Measurements from ENCODE around the gene HSF2BP. TPM values are rescaled to one million over a fixed set of nuclear protein-coding genes. Genes with fewer than 3 reads are reported as not detected.
A peak's percentile ranks its signal among the peaks of the same experiment; 100 is the strongest.
"Not testable (repeated sequence)": the region's sequence is repeated elsewhere in the genome, so short reads cannot be mapped to it uniquely, and the experiment has no call there.

HSF2BP gene
- total RNA-seq, 2 donors from 2014 or later: 1.3 to 1.9 TPM

DNA sequence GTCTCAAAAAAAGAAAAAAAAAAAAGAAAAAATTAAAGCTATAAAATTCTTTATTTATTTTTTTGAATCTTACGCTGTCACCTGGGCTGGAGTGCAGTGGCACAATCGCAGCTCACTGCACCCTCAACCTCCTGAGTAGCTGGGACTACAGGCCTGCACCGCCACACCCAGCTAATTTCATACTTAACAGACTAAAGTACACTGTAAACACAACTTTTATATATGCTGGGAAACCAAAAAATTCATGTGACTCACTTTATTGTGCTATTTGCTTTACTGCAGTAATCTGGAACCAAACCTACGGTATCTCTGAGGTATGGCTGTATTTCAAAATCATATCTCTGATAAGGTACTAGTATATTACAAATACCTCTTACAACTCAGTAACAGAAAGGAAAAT, 40.3 kb downstream of the HSF2BP start:
- Mint-ChIP-seq H3K27ac (no peak overlapping the region), H3K36me3 (ENCODE audit: insufficient read depth in 2 of 2) (peaks cover 3 to 7% of the 10 kb centered on the region in 2 donors)

GRCh38 chr21:43616861-43617260, 42.4 kb downstream of the HSF2BP start:
- not testable (repeated sequence) for DNase-seq; H3K4me3 Mint-ChIP-seq; ATAC-seq (replicated peaks in 1 of 2); H3K27me3 Mint-ChIP-seq (ENCODE audit: low read depth); H3K9me3 Mint-ChIP-seq; H3K36me3 Mint-ChIP-seq (ENCODE audit: insufficient read depth in 2 of 2); H3K27ac Mint-ChIP-seq
- H3K4me1 Mint-ChIP-seq (ENCODE audit: low read depth): peaks cover 11% of the 10 kb centered on the region

More for the DNA sequence above, 40.3 kb downstream of the HSF2BP start:
- no peak overlapping the region for H3K4me3 Mint-ChIP-seq
- peaks cover 3 to 6% of the 10 kb centered on the region in 2 donors for H3K9me3 Mint-ChIP-seq
- peaks cover 2% of the 10 kb centered on the region for H3K4me1 Mint-ChIP-seq (ENCODE audit: low read depth)
- DNase-seq (no peak), ATAC-seq (replicated peaks in 1 of 2) (no peak)
- no peaks in the 10 kb centered on the region for H3K27me3 Mint-ChIP-seq (ENCODE audit: low read depth)

DNA sequence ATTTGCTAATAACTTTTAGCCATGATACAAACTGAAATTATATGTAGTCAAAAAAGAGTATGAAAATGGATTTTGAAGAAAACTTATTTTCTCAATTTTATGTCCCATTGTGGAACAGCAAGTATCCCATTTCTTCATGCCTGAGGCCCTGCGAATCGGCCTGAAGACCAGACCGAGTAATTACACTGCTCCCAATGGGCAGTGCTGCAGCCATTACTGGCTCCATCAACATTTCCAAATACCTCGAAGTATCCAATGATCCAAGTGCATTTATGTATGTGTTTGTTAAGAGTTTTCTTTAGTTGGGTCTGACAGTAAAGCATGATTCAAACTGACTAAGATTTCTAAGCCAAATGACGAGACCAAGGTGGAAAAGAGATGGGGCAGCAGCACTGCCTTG, 44.4 kb downstream of the HSF2BP start:
- H3K4me3 Mint-ChIP-seq: no peak overlapping the region
- ATAC-seq (replicated peaks in 1 of 2) (no peak), DNase-seq (no peak)
- H3K36me3 Mint-ChIP-seq (ENCODE audit: insufficient read depth in 2 of 2): peaks cover 0 to under 1% of the 10 kb centered on the region in 2 donors
- H3K4me1 Mint-ChIP-seq (ENCODE audit: low read depth): peaks cover 11% of the 10 kb centered on the region
- no peak overlapping the region for H3K27ac Mint-ChIP-seq
- H3K27me3 Mint-ChIP-seq (ENCODE audit: low read depth): no peaks in the 10 kb centered on the region
- H3K9me3 Mint-ChIP-seq: peaks cover 0 to under 1% of the 10 kb centered on the region in 2 donors

DNA sequence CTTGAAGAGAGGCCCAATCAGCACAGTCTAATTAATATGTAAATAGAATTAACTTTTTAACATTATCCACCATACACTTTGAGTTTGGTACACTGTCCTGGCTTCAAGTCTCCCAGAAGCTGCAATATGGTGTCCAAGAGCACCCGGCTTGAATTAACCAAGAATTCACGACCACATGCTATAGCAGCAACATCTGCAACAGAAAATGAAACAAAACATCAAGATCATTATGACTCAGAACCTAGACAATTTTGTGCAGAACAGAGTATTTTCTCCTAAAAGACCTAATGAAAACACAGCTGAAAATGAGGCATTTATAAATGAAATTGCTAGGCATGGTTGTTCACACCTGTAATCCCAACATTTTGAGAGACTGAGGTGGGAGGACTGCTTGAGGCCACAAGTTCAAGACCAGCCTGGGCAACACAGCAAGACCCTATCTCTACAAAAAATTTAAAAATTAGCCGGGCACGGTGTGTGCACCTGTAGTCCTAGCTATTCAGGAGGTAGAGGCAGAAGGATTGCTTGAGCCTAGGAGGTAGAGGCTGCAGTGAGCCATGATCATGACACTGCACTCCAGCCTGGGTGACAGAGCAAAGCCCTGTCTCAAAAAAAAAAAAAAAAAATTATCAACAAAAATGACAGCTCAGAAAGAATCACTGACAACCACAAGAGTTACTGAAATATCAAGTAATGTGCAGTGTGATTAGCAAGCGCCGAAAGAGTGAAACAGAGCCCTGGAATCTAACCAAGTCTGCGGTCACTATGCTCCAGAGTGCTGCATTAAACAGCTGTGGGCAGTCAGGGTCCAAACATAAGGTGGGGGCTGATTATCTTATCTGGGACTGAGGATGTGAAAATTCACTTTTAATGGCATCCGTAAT, 45.3 kb downstream of the HSF2BP start:
- no peak overlapping the region for H3K4me3 Mint-ChIP-seq
- H3K36me3 Mint-ChIP-seq (ENCODE audit: insufficient read depth in 2 of 2): no peaks in the 10 kb centered on the region
- no peak for DNase-seq
- H3K27ac Mint-ChIP-seq: peak overlapping the region; percentile 46
- H3K4me1 Mint-ChIP-seq (ENCODE audit: low read depth): peaks cover 11% of the 10 kb centered on the region
- H3K9me3 Mint-ChIP-seq: no peaks in the 10 kb centered on the region
- peak; percentile 32 to 52 for ATAC-seq (replicated peaks in 1 of 2)
- no peaks in the 10 kb centered on the region for H3K27me3 Mint-ChIP-seq (ENCODE audit: low read depth)

- no peaks in the 10 kb centered on the region for H3K27me3 Mint-ChIP-seq (ENCODE audit: low read depth)
- H3K4me1 Mint-ChIP-seq (ENCODE audit: low read depth): peaks cover 11% of the 10 kb centered on the region
- no peak overlapping the region for H3K4me3 Mint-ChIP-seq
- DNase-seq: peak in 1 of 2 donors; percentile 19
- H3K36me3 Mint-ChIP-seq (ENCODE audit: insufficient read depth in 2 of 2): no peaks in the 10 kb centered on the region
- no peak overlapping the region for H3K27ac Mint-ChIP-seq
- no peaks in the 10 kb centered on the region for H3K9me3 Mint-ChIP-seq
- ATAC-seq (replicated peaks in 1 of 2): no peak
These were observed 47.5 kb downstream of the HSF2BP start for GRCh38 chr21:43611598-43612369.

- Mint-ChIP-seq H3K9me3 (no peaks in the 10 kb centered on the region), H3K4me1 (ENCODE audit: low read depth) (peaks cover 11% of the 10 kb centered on the region), H3K27me3 (ENCODE audit: low read depth) (no peaks in the 10 kb centered on the region), H3K4me3 (no peak overlapping the region), H3K27ac (no peak overlapping the region), H3K36me3 (ENCODE audit: insufficient read depth in 2 of 2) (no peaks in the 10 kb centered on the region)
- no peak for ATAC-seq (replicated peaks in 1 of 2)
- no peak for DNase-seq
These were observed 49.6 kb downstream of the HSF2BP start for GRCh38 chr21:43609501-43610340.

DNA sequence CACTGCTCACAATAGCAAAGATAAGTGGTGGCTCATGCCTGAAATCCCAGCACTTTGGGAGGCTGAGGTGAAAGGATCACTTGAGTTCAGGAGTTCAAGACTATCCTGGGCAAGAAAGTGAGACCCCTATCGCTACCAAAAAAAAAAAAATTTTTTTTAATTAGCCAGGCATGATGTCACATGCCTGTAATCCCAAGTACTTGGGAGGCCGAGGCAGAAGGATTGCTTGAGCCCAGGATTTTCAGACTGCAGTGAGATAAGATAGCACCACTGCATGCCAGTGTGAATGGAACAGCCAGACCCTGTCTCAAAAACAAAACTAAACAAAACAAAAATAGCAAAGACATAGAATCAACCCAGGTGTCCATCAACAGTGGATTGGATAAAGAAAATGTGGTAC, 50.6 kb downstream of the HSF2BP start:
- Mint-ChIP-seq H3K4me1 (ENCODE audit: low read depth) (peaks cover 6% of the 10 kb centered on the region), H3K4me3 (no peak overlapping the region), H3K27me3 (ENCODE audit: low read depth) (no peaks in the 10 kb centered on the region), H3K27ac (no peak overlapping the region), H3K36me3 (ENCODE audit: insufficient read depth in 2 of 2) (no peaks in the 10 kb centered on the region), H3K9me3 (no peaks in the 10 kb centered on the region)
- no peak for DNase-seq
- ATAC-seq (replicated peaks in 1 of 2): no peak

- DNase-seq (no peak), ATAC-seq (replicated peaks in 1 of 2) (no peak)
- Mint-ChIP-seq H3K9me3 (no peaks in the 10 kb centered on the region), H3K4me1 (ENCODE audit: low read depth) (peaks cover 2% of the 10 kb centered on the region), H3K27ac (no peak overlapping the region), H3K36me3 (ENCODE audit: insufficient read depth in 2 of 2) (no peaks in the 10 kb centered on the region), H3K27me3 (ENCODE audit: low read depth) (no peaks in the 10 kb centered on the region), H3K4me3 (no peak overlapping the region)
These were observed 51.1 kb downstream of the HSF2BP start for GRCh38 chr21:43608225-43608624.

DNA sequence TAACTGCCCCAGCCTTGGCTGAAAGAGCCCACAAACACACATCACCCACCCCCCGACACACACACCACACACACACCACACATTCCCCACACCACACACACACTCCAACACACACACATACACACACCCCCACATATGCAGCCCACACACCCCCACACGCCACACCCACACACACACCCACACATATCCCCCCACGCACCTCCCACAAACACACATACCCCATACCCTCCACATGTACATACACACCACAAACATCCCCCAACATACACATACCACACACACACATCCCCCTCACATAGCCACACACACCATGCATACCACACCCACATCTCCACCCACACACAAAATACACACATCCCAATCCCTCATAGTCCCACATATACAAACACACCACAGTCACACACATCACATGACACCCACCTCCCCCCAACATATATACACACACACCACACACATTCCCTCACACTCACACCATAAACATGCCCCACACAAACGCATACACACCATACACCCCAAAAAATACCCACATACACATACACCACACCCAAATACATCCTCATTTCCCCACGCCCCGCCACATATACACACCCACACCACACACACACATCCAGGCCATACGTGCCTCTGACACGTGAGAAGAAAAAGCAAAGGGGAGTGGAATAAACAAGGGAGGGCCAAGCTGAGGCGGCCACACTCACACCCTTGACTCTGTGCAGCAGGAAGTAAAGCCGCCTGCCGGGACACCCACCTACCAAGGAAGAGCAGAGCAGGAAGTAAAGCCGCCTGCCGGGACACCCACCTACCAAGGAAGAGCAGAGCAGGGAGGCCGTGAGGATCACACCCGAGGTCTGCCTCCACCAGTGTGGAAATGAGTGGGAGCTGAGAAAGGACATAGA, 53.7 kb downstream of the HSF2BP start:
- DNase-seq (no peak), ATAC-seq (replicated peaks in 1 of 2) (no peak)
- H3K27me3 Mint-ChIP-seq (ENCODE audit: low read depth): no peaks in the 10 kb centered on the region
- H3K4me1 Mint-ChIP-seq (ENCODE audit: low read depth): peaks cover 15% of the 10 kb centered on the region
- H3K27ac Mint-ChIP-seq: no peak overlapping the region
- no peaks in the 10 kb centered on the region for H3K36me3 Mint-ChIP-seq (ENCODE audit: insufficient read depth in 2 of 2)
- H3K9me3 Mint-ChIP-seq: no peaks in the 10 kb centered on the region
- H3K4me3 Mint-ChIP-seq: no peak overlapping the region

DNA sequence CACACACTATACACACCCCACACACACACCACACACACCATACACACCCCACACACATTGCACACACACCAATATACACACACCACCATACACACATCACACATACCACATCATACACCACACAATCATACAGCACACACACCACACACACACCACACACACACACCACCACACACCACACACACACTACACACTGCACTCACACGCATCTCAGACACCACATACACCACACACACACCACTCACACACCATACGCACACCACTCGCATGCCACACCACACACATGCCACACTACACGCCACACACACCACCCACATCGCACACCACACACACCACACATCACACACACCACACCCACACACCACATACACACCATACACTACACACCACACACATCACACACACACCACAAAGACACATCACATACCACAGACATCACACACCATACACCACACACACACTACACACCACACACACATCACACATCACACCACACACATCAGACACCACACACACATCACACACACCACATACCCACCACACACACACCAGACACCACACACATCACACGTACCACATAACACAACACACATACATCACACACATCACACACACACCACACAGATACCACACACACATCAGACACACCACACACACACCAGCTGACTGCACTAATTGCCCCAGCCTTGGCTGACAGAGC, 54.6 kb downstream of the HSF2BP start:
- no peaks in the 10 kb centered on the region for H3K27me3 Mint-ChIP-seq (ENCODE audit: low read depth)
- DNase-seq (no peak), ATAC-seq (replicated peaks in 1 of 2) (no peak)
- H3K4me1 Mint-ChIP-seq (ENCODE audit: low read depth): peaks cover 21% of the 10 kb centered on the region
- H3K9me3 Mint-ChIP-seq: no peaks in the 10 kb centered on the region
- H3K4me3 Mint-ChIP-seq: no peak overlapping the region
- H3K36me3 Mint-ChIP-seq (ENCODE audit: insufficient read depth in 2 of 2): no peaks in the 10 kb centered on the region
- no peak overlapping the region for H3K27ac Mint-ChIP-seq

- no peak for DNase-seq
- Mint-ChIP-seq H3K4me1 (ENCODE audit: low read depth) (peaks cover 21% of the 10 kb centered on the region), H3K36me3 (ENCODE audit: insufficient read depth in 2 of 2) (no peaks in the 10 kb centered on the region), H3K9me3 (no peaks in the 10 kb centered on the region), H3K4me3 (no peak overlapping the region), H3K27me3 (ENCODE audit: low read depth) (no peaks in the 10 kb centered on the region), H3K27ac (no peak overlapping the region)
- ATAC-seq (replicated peaks in 1 of 2): no peak
These were observed 55.4 kb downstream of the HSF2BP start for GRCh38 chr21:43603641-43604504.

All from activated T-cell treated with anti-CD3 and anti-CD28 coated beads, Interleukin-2, amount 50 U/mL, for 72 hours (primary cell).